H1 (cell line): ENCODE results near the gene XPO6. TPM values are rescaled to one million over a fixed set of nuclear protein-coding genes. Genes with fewer than 3 reads are reported as not detected.

Experiments used
- CTCF ChIA-PET: fragments of 300-600 bp; sonication (Branson Sonifier 250); formaldehyde crosslinking; loops from one replicate; lab custom pipeline; 2021; ENCODE audit not compliant: partially characterized antibody; lab: Charles Lee
- POLR2A ChIA-PET: fragments of 300-600 bp; sonication (Branson Sonifier 250); formaldehyde crosslinking; loops from one replicate; lab custom pipeline; 2021; ENCODE audit warnings: inconsistent platforms; ENCODE audit not compliant: partially characterized antibody; lab: Charles Lee
- DNase-seq, 2 experiments: peaks; one replicate each; pipeline versions ENCODE4 v3.0.0 to v3.0.0-alpha.2; 2010 to 2022; ENCODE audit warnings: low spot score in 2 of 2, low read depth in 1 of 2, mixed read lengths in 1 of 2
- FAIRE-seq: peaks from 2 replicates; lab custom pipeline; 2011; peaks lifted over from hg19 to GRCh38; lab: Jason Lieb, UNC
- H2AFZ ChIP-seq: 2 replicates; pipeline ENCODE4 v1.8.1; 2012; ENCODE audit warnings: low read length, inconsistent platforms
- H2AK5ac ChIP-seq: 2 replicates; pipeline ENCODE4 v1.6.1; 2013; ENCODE audit warnings: low read depth, low read length
- H2BK120ac ChIP-seq: replicated peaks from 2 replicates; pipeline ENCODE3; 2013; ENCODE audit warnings: low read depth, low read length, inconsistent platforms
- H2BK12ac ChIP-seq: 2 replicates; pipeline ENCODE4 v1.6.1; 2013; ENCODE audit warnings: low read depth, low read length
- H2BK15ac ChIP-seq: 2 replicates; pipeline ENCODE4 v1.6.1; 2013; ENCODE audit warnings: low read length
- H2BK20ac ChIP-seq: 2 replicates; pipeline ENCODE4 v1.6.1; 2013; ENCODE audit warnings: low read length
- H2BK5ac ChIP-seq: 2 replicates; pipeline ENCODE4 v1.6.1; 2013; ENCODE audit warnings: low read depth, low read length
- H3K14ac ChIP-seq: 2 replicates; pipeline ENCODE4 v1.6.1; 2013; ENCODE audit warnings: inconsistent platforms; ENCODE audit not compliant: insufficient read length
- H3K18ac ChIP-seq: 2 replicates; pipeline ENCODE4 v1.6.1; 2013; ENCODE audit warnings: low read length; ENCODE audit errors: extremely low read depth
- H3K23ac ChIP-seq: 2 replicates; pipeline ENCODE4 v1.6.1; 2013; ENCODE audit warnings: inconsistent platforms; ENCODE audit not compliant: insufficient read length
- H3K23me2 ChIP-seq: 2 replicates; pipeline ENCODE4 v1.6.1; 2013; ENCODE audit warnings: low read depth, low read length
- H3K27ac ChIP-seq: 2 replicates; pipeline ENCODE4 v1.6.1; 2011; ENCODE audit warnings: low read depth, low read length, inconsistent platforms
- H3K27me3 ChIP-seq, 4 experiments: replicated peaks in 1 of 4; 1 replicate in 1 of 4; 2 replicates in 3 of 4; pipeline versions ENCODE4 v1.6.1 to v1.8.1; 2011 to 2013; ENCODE audit warnings: low read length in 3 of 4, mild to moderate bottlenecking in 3 of 4, inconsistent platforms in 2 of 4, mixed read lengths in 2 of 4, moderate library complexity in 1 of 4; ENCODE audit not compliant: control insufficient read depth in 3 of 4, insufficient read depth in 3 of 4; ENCODE audit errors: extremely low read depth in 1 of 4
- H3K36me3 ChIP-seq, 4 experiments: 2 replicates each; pipeline versions ENCODE4 v1.6.1 to v1.8.1; 2011 to 2013; ENCODE audit warnings: mild to moderate bottlenecking in 4 of 4, low read length in 3 of 4, moderate library complexity in 2 of 4, control low read depth in 1 of 4, inconsistent platforms in 1 of 4; ENCODE audit not compliant: insufficient read depth in 4 of 4, control insufficient read depth in 2 of 4
- H3K4ac ChIP-seq: replicated peaks from 2 replicates; pipeline ENCODE3; 2013; ENCODE audit warnings: low read length, low read depth, mixed read lengths, inconsistent platforms; ENCODE audit not compliant: insufficient read length
- H3K4me1 ChIP-seq, 4 experiments: replicated peaks in 1 of 4; 1 replicate in 1 of 4; 2 replicates in 3 of 4; pipeline versions ENCODE4 v1.6.1 to v1.8.1; 2011 to 2013; ENCODE audit warnings: low read length in 3 of 4, inconsistent platforms in 2 of 4, mixed read lengths in 1 of 4; ENCODE audit not compliant: insufficient read depth in 4 of 4, control insufficient read depth in 3 of 4
- H3K4me2 ChIP-seq, 2 experiments: 2 replicates each; pipeline versions ENCODE4 v1.6.1 to v1.8.1; 2011 to 2013; ENCODE audit warnings: low read depth in 2 of 2, low read length in 2 of 2, control low read depth in 1 of 2, inconsistent platforms in 1 of 2, mild to moderate bottlenecking in 1 of 2; ENCODE audit not compliant: insufficient read depth in 1 of 2
- H3K4me3 ChIP-seq, 4 experiments: fragments of 200-600, 300-600 bp in 1 of 4; sonication (generic), shearing (Covaris generic), sonication (Bioruptor Twin) in 1 of 4; 2 replicates each; pipeline versions ENCODE4 v1.5.1 to v1.8.1; 2011 to 2016; ENCODE audit warnings: low read length in 4 of 4, low read depth in 3 of 4, control low read depth in 2 of 4, inconsistent platforms in 2 of 4, mild to moderate bottlenecking in 2 of 4, mixed read lengths in 1 of 4, moderate library complexity in 1 of 4; ENCODE audit not compliant: insufficient read depth in 2 of 4; ENCODE audit errors: extremely low read depth in 1 of 4
- H3K56ac ChIP-seq: replicated peaks from 2 replicates; pipeline ENCODE3; 2013; ENCODE audit warnings: low read depth, mild to moderate bottlenecking, mixed read lengths, low read length, inconsistent platforms; ENCODE audit not compliant: insufficient read length
- H3K79me1 ChIP-seq: 2 replicates; pipeline ENCODE4 v1.6.1; 2013; ENCODE audit warnings: low read depth, low read length, control low read depth
- H3K79me2 ChIP-seq, 2 experiments: 2 replicates each; pipeline versions ENCODE4 v1.6.1 to v1.8.1; 2012 to 2013; ENCODE audit warnings: low read length in 2 of 2, mild to moderate bottlenecking in 2 of 2, inconsistent platforms in 1 of 2; ENCODE audit not compliant: insufficient read depth in 2 of 2, control insufficient read depth in 1 of 2
- H3K9ac ChIP-seq, 4 experiments: replicated peaks in 1 of 4; 1 replicate in 1 of 4; 2 replicates in 3 of 4; pipeline versions ENCODE4 v1.6.1 to v1.8.1; 2011 to 2013; ENCODE audit warnings: low read depth in 3 of 4, low read length in 3 of 4, control low read depth in 2 of 4, mild to moderate bottlenecking in 2 of 4, moderate library complexity in 2 of 4, inconsistent platforms in 1 of 4; ENCODE audit errors: extremely low read depth in 1 of 4
- H3K9me3 ChIP-seq, 2 experiments: 2 replicates each; pipeline versions ENCODE4 v1.6.1 to v1.8.1; 2012 to 2013; ENCODE audit warnings: mild to moderate bottlenecking in 2 of 2, moderate library complexity in 2 of 2, control low read depth in 1 of 2, inconsistent platforms in 1 of 2, low read depth in 1 of 2, low read length in 1 of 2, mixed read lengths in 1 of 2; ENCODE audit not compliant: insufficient read depth in 2 of 2
- H4K20me1 ChIP-seq, 2 experiments: replicated peaks in 1 of 2; 2 replicates each; pipeline versions ENCODE3 to v1.8.1; 2011 to 2013; ENCODE audit warnings: inconsistent platforms in 2 of 2, low read length in 2 of 2, mild to moderate bottlenecking in 1 of 2; ENCODE audit not compliant: insufficient read depth in 2 of 2, control insufficient read depth in 1 of 2
- H4K5ac ChIP-seq: 2 replicates; pipeline ENCODE4 v1.6.1; 2013; ENCODE audit warnings: low read length, low read depth, mixed read lengths, inconsistent platforms; ENCODE audit not compliant: insufficient read length
- H4K8ac ChIP-seq: 2 replicates; pipeline ENCODE4 v1.8.0; 2013; ENCODE audit warnings: mild to moderate bottlenecking, moderate library complexity, low read length, inconsistent platforms; ENCODE audit not compliant: insufficient read depth; ENCODE audit errors: extremely low read depth
- H4K91ac ChIP-seq: replicated peaks from 2 replicates; pipeline ENCODE3; 2013; ENCODE audit warnings: low read length, mixed read lengths, inconsistent platforms; ENCODE audit not compliant: insufficient read length
- BACH1 ChIP-seq: IDR thresholded peaks from 2 replicates; pipeline ENCODE4 v1.6.1; 2012; ENCODE audit warnings: low read length, improper control_type of control experiment
- CTBP2 ChIP-seq: IDR thresholded peaks from 2 replicates; pipeline ENCODE4 v1.7.0; 2011; ENCODE audit warnings: borderline replicate concordance, mild to moderate bottlenecking, moderate library complexity, mixed read lengths, low read length; ENCODE audit not compliant: insufficient read depth, insufficient read length
- KDM1A ChIP-seq: fragments of 200-600, 300-600 bp; sonication (generic); IDR thresholded peaks from 2 replicates; pipeline ENCODE4 v1.7.1; 2016; ENCODE audit warnings: mild to moderate bottlenecking, low read length, borderline replicate concordance
- RAD21 ChIP-seq, 2 experiments: IDR thresholded peaks in 1 of 2; conservative IDR thresholded peaks in 1 of 2; 2 replicates each; pipeline ENCODE4 v1.6.1; 2011; ENCODE audit warnings: low read depth in 2 of 2, low read length in 2 of 2, improper control_type of control experiment in 1 of 2, inconsistent platforms in 1 of 2, mild to moderate bottlenecking in 1 of 2, moderate library complexity in 1 of 2
- YY1 ChIP-seq: IDR thresholded peaks from 2 replicates; pipeline ENCODE4 v1.6.1; 2011; ENCODE audit warnings: low read depth, mild to moderate bottlenecking, low read length
- WGBS, 2 experiments: shearing (Covaris generic) in 1 of 2; methylation state at CpG; one replicate each; pipeline versions ENCODE4 v1.1.6 to v1.1.7; 2013 to 2015; ENCODE audit warnings: low lambda C conversion rate in 2 of 2, mixed read lengths in 2 of 2, inconsistent platforms in 1 of 2, low coverage in 1 of 2, missing lambda C conversion rate in 1 of 2; ENCODE audit not compliant: insufficient replicate concordance in 2 of 2, insufficient coverage in 1 of 2, insufficient read length in 1 of 2; ENCODE audit errors: extremely low coverage in 1 of 2, missing lambda C conversion rate in 1 of 2; 5-methylcytosine and 5-hydroxymethylcytosine counted together
- polyA plus RNA-seq, 7 experiments: library from polyadenylated mRNA; depleted of rRNA in 3 of 7; stranded (reverse) in 5 of 7; unstranded in 2 of 7; fragments of >200 nt in 5 of 7; fragments of 200-250 nt in 2 of 7; gene quantifications; 1 replicate in 5 of 7; 2 replicates in 1 of 7; 4 replicates in 1 of 7; pipeline versions ENCODE4 v1.2.1 to v1.2.3, GENCODE V29; 2011 to 2013; ENCODE audit warnings: missing spikeins in 2 of 7, mixed read lengths in 2 of 7
- total RNA-seq: library from RNA; stranded (reverse); fragmentation: NEBNext Ultra II Directional; extraction: Animal tissue kit (Norgen Biotek cat#: 25700); gene quantifications from 2 replicates; pipeline ENCODE4 v1.2.1, GENCODE V29; 2021
- TF ChIP-seq, protein P1 (sequence below): IDR thresholded peaks from 2 replicates; pipeline ENCODE4 v1.6.1; 2011; ENCODE audit warnings: low read length, improper control_type of control experiment

XPO6 gene
- total and polyA plus RNA-seq, 2 of the 8 experiments (the other 6 are each of a cell fraction or from before 2014, with no cell fraction given), result 152 to 254 TPM

DNA sequence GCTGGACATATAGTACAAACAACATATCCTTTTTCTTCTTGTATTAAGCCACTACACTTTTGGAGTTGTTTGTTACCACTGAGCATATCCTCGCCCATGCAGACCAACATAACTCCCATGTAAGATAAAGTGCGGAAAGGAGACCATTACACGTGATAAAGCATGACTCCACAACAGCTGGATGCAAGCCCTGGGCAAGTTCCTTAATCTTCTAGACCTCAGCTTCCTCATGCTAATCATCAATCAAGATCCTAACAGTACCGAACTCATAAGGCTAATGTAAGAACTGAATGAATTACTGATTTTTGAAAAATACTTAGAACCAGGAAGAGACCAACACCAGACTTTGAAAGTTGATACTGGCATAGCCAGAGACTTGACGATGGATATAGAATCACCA is 101.3 kb downstream of the XPO6 start:
- Histone ChIP-seq H3K9me3 (no peaks in the 10 kb centered on the region), H3K14ac (no peak overlapping the region), H3K9ac (no peak overlapping the region), H4K20me1 (peaks cover 3 to 10% of the 10 kb centered on the region in 2 experiments), H3K36me3 (peaks cover 14 to 69% (median 47%) of the 10 kb centered on the region in 4 experiments), H3K4me2 (no peak overlapping the region), H3K4me3 (no peak overlapping the region), H2BK20ac (no peak overlapping the region), H3K23ac (no peak overlapping the region), H3K27ac (no peak overlapping the region), H2AFZ (no peak overlapping the region), H3K79me1 (no peaks in the 10 kb centered on the region; the same call in 1 of the 2 replicates), H2BK5ac (no peak overlapping the region), H3K79me2 (no peaks in the 10 kb centered on the region), H4K8ac (no peak overlapping the region), H2BK12ac (no peak overlapping the region), H3K4me1 (no peaks in the 10 kb centered on the region), H2BK15ac (no peak overlapping the region), H3K56ac (no peak overlapping the region), H4K5ac (no peak overlapping the region), H3K4ac (no peak overlapping the region), H3K23me2 (no peaks in the 10 kb centered on the region), H2AK5ac (no peak overlapping the region), H3K18ac (no peak overlapping the region), H2BK120ac (no peak overlapping the region), H3K27me3 (no peaks in the 10 kb centered on the region), H4K91ac (no peak overlapping the region)
- ChIA-PET POLR2A (interaction anchor here (1.4 kb wide), 1 partner anchor 11 kb away, joined by 6 read pairs; no protein-coding TSS in a partner anchor), CTCF (interaction anchor here (0.7 kb wide), 1 partner anchor 203 kb away, joined by 3 read pairs; no protein-coding TSS in a partner anchor)
- no peak for FAIRE-seq
- TF ChIP-seq KDM1A, result no peak
- no peak for TF ChIP-seq CTBP2
- TF ChIP-seq, protein P1, sequence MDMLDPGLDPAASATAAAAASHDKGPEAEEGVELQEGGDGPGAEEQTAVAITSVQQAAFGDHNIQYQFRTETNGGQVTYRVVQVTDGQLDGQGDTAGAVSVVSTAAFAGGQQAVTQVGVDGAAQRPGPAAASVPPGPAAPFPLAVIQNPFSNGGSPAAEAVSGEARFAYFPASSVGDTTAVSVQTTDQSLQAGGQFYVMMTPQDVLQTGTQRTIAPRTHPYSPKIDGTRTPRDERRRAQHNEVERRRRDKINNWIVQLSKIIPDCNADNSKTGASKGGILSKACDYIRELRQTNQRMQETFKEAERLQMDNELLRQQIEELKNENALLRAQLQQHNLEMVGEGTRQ, result no peak
- TF ChIP-seq RAD21 (IDR thresholded peaks at IDR 0.05 in 1 of 2, conservative IDR thresholded peaks at IDR 0.05 in 1 of 2; ENCODE audit: low read depth in 2 of 2, low read length in 2 of 2), result no peak
- no peak for TF ChIP-seq YY1
- TF ChIP-seq BACH1, result no peak
- no peak for DNase-seq
- WGBS, 2 experiments, result 88% methylated on average over 5 of the region's 5 CpGs; no CpG with 5 or more reads in 1 of the 2 experiments
